IPS DF 19.7 (cell line): ENCODE measurements around the gene IL23A.
A peak's percentile ranks its signal among the peaks of the same experiment; 100 is the strongest.
"Not testable (repeated sequence)": the region's sequence is repeated elsewhere in the genome, so short reads cannot be mapped to it uniquely, and the experiment has no call there.

Experiments used
- DNase-seq: peaks from one replicate; pipeline ENCODE4 v3.0.0-alpha.2; 2013; ENCODE audit warnings: low read depth, low spot score

Gene IL23A

GRCh38 chr12:56326126-56326525 is 12.6 kb upstream of the IL23A start:
- DNase-seq, result no peak

GRCh38 chr12:56326533-56326932 is 12.2 kb upstream of the IL23A start:
- no peak for DNase-seq

DNA sequence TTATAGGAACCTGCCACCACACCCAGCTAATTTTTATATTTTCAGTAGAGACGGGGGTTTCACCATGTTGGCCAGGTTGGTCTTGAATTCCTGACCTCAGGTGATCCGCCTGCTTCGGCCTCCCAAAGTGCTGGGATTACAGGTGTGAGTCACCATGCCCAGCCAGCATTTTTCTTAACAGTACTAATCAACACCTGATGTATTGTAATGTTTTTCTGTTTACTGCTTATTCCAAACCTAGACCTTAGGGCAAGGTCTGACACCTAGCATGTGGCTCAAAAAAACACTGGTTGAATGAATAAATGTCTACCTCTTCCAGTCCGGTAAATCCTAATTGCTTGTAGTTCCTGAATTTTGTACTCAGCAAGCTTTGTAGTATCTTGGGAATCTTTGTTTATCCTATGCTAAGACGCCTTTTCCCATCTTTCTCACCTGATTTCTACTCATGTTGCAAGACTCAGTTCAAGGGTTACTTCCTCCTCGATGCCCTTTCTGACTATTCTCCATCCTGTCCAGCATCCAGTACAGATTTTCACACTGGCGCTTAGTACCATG is 7.7 kb upstream of the IL23A start:
- no peak for DNase-seq

GRCh38 chr12:56332512-56333196 is 6.0 kb upstream of the IL23A start:
- no peak for DNase-seq

DNA sequence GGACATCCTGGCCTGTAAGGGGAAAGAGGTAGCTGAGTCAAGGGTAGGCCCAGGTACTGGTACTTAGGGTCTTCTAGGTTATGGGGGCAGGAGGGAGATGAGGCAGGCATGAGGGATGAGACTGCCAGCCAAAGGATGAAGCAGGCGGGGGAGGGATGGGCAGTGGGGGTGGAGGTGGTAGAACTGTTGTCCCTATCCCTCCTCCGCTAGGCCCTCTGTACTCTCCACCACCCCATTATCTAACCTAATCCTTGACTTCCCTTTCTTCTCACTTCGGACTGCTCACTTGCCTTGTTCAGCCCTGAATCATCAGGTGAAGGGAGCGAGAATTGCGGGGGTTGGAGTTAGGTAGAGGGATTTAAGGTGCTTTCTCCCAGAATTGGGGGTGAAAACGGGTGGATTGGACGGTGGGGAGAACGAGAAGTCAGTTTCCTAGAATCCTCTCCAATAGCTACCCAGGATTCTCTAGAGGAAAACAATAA is 5.4 kb upstream of the IL23A start:
- no peak for DNase-seq

DNA sequence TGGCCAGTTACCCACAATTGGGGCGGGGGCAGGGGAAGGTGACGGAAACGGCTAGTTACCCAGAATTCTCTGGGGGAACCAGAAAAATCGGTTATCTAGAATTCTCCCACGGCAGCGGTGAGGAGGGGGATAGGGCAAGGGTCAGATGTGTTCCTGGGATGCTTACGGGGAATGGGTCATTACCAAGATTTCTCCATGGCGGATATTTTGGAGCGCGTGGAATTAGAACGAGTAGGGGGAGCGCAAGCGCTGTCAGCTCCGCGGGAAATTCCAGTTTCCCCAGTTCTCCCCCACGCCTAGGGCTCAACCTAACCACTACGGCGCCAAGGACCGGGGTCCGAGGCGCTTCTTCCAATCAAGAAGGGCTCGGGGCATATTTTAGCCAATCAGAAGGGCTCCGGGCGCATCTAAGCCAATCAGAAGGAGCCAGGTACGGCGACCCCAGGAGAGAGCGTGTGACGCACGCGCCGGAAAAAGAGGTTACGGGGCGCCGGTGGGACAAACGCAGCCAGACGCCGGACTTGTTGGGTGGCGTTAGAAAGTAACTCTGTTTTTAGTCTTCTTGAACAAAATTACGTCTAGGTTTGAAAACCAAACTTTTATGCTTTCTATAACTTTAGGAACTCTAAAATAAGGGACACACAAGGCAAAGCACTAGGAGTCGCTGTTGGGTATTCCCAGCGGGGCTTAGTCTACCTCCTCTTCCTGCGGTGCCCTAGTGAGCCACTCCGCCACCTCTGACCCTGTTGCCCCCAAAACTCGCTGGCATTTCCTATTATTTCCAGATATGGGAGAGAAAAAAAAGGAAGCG is 4.8 kb upstream of the IL23A start, which contains the start of gene PAN2:
Gene PAN2 (minus strand): TSS at position 322 of the 811 bp plus-strand sequence. CDS start 906 bp downstream, outside the sequence.
- DNase-seq, result peak; percentile 85

- no peak for DNase-seq
Observed at GRCh38 chr12:56334490-56334793, 4.2 kb upstream of the IL23A start.

DNA sequence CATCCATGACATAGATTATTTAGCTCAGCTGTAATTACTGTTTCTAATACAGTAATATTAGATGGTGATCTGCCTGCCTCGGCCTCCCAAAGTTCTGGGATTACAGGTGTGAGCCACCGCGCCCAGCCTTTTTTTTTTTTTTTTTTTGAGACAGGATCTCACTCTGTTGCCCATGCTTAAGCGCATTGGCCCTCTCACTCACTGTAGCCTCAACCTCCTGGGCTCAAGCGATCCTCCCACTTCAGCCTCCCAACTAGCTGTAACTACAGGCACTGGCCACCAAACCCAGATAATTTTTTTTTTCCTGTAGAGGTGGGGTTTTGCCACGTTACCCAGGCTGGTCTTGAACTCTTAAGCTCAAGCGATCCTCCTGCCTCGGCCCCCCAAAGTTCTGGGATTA is 3.2 kb upstream of the IL23A start:
- DNase-seq, result not testable (repeated sequence)

DNA sequence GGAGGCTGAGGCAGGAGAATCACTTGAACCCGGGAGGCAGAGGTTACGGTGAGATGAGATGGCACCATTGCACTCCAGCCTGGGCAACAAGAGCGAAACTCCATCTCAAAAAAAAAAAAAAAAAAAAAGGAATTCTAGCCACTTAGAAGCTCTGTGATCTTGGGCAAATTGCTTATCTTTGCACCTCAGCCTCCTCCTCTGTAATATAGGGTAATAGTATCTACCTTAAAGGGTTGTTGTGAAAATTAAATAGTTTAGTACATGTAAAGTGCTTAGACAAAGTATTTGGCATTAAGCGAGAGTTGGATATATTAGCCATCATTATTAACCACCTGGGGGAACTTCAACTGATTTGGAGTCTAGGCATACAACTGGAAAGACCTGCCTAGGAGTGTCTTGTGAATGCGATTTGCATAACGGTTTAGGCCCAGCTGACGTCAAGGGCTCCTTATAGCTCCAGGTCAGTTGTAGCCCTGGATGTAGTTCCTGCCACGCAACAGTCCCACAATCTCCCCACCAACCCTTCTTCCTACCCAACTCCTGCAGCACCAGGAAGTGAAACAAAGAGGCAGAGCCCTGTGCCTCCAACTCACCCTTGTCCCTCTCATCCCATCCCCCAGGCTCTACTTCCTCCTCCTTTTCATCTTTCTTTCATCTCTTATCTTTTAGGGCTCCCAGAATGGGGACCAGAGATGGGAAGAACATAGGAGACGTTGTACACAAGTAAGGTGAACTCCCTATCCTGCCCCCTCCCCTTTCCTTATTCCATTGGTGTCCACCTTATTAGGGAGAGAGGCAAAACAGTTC is 2.1 kb upstream of the IL23A start:
- no peak for DNase-seq

GRCh38 chr12:56337753-56338251 is 882 bp upstream of the IL23A start:
- DNase-seq, result no peak

- DNase-seq, result no peak
Observed at GRCh38 chr12:56339158-56339422, 406 bp downstream of the IL23A start.

DNA sequence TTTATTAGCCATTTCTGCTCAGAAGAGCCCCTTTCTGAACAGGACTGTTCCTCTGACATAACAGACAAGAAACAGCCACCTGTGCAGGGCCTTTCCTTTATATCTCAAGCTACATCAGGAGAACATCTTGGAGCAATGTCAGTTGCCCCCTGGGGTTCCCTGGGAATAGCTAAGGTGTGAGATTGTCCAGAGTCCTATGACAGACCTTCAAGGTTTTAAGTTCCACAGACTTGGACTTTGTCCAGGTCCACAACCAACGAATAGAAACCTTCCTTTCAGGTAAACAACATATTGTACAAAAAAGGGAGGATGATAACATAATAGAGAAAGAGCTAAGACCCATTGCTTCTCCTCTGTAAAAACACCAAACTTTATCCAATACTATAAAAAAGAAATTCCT is 2.9 kb downstream of the IL23A start:
- no peak for DNase-seq

DNA sequence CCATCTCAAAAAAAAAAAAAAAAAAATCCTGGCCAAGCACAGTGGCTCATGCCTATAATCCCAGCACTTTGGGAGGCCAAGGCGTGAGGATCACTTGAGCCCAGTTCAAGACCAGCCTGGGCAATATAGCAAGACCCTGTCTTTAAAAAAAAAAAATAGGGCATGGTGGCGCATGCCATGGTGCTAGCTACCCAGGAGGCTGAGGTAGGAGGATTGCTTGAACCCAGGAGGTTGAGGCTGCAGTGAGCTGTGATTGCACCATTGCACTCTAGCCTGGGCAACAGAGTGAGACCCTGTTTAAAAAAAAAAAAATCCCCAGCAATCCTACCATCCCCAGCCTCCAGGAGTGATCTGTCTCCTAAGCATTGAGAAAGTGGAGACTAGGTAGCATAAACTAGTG is 3.6 kb downstream of the IL23A start:
- not testable (repeated sequence) for DNase-seq

GRCh38 chr12:56346675-56347074 is 8.0 kb downstream of the IL23A start:
- no peak for DNase-seq

DNA sequence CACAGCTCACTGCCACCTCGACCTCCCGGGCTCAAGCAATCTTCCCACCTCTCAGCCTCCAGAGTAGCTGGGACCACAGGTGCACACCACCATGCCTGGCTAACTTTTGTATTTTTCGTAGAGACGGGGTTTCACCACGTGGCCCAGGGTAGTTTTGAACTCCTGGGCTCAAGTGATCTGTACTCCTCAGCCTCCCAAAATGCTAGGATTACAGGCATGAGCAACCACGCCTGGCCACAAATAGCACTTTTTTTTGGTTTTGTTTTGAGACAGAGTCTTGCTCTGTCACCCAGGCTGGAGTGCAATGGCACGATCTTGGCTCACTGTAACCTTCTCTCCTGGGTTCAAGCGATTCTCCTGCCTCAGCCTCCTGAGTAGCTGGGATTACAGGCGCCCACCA is 8.6 kb downstream of the IL23A start:
- not testable (repeated sequence) for DNase-seq

GRCh38 chr12:56348776-56349175 is 10.1 kb downstream of the IL23A start:
- DNase-seq, result no peak

DNA sequence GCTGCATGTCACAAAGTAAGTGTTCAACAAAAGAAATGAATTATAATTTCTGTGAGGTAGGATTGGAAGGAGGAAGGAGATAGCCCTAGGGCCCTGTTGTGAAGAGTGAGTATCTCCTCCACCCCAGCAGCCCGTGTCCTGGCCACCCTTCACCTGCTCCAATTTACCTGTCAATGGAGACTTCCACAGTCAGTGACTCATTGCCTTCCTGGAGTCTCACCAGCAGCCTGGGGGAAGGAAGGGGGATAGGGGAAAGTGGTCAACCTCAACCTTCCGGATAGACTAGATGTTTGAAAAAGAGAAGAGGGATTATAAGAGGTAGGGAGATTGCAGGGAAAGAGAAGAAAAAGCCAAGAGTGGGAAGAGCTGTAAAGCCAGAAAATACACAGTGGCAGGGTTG is 12.0 kb downstream of the IL23A start:
- DNase-seq, result no peak

DNA sequence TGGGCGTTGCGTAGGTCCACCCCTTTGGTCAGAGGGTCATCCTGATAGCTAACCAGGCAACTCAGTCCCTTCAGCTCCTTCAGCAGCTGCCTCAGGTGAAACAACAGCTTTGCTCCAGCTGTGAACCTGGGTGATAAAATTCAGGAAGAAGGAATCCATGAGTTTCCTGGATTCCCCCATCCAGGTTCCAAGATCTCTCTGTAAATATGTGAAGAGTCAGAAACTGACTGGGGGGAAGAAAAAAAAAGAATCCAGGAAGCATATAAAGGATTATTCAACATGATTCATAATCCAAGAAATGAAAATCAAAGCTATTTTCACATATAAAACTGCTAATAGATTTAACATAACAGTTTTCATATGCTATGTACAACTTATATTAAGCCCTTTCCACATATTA is 12.6 kb downstream of the IL23A start:
- DNase-seq, result no peak

- DNase-seq, result no peak
Observed at GRCh38 chr12:56358836-56359532, 20.3 kb downstream of the IL23A start.

DNA sequence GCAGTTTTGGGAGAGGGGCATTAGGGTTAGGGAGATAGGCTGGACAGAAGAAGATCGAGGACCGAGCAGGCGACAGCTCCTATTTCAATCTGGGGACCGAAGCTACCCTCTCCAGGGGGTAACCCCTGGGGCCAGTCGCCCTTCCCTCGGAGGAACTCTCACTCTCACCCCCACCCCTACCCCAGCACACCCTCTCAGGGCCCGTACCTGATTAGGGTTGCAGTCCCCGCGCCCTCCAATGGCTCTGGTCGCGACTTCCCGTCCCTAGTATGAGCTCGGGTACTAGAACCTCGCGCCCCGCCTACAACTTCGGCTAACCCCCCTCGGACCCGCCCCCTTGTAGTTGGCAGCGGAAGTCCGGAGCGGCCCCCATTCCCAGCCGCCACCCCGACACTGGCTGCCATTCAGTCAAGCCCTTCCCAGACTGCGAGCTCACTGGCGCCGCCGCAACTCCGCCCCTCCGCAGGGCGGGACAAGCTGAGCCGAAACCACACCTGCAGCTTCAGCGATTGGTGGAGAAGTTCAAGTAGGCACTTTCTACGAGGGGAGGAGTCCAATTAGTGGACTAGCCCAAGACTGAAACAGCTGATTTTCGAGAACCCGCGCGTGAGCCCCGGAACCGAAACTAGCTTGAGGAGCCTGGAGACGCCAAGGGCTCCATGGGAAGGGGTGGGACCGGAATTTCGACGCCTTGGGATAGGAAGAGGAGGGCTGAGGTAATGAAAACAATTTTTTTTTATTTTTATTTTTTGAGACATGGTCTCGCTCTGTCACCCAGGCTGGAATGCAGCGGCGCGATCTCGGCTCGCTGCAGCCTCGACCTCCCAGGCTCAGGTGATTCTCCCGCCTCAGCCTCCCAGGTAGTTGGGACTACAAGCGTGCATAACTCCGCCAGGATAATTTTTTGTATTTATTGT is 21.4 kb downstream of the IL23A start, which contains the start of gene STAT2:
Gene STAT2 (minus strand): TSS at position 257 of the 917 bp plus-strand sequence. CDS start 3,536 bp downstream, outside the sequence.
- peak; percentile 100 for DNase-seq
